Measurements from ENCODE around the gene AKNAD1.

AKNAD1 gene

GRCh38 chr1:108801101-108801500 lies 55.8 kb downstream of the AKNAD1 start:
- Histone ChIP-seq H3K4me2 (ENCODE audit: insufficient read depth, low read length) (no peak overlapping the region), H3K4me1 (ENCODE audit: insufficient read depth, low read length) (no peaks in the 10 kb centered on the region), H3K27me3 (ENCODE audit: insufficient read depth, low read length, poor library complexity) (no peaks in the 10 kb centered on the region), H3K79me2 (ENCODE audit: insufficient read depth, low read length) (no peaks in the 10 kb centered on the region), H3K27ac (ENCODE audit: low read length) (no peak overlapping the region), H3K9me3 (ENCODE audit: insufficient read depth, low read length, severe bottlenecking) (no peaks in the 10 kb centered on the region), H3K36me3 (ENCODE audit: insufficient read depth, low read length) (peaks cover 64% of the 10 kb centered on the region), H3K9ac (ENCODE audit: low read depth, low read length) (no peak overlapping the region), H4K20me1 (ENCODE audit: insufficient read depth, low read length) (no peaks in the 10 kb centered on the region), H2AFZ (ENCODE audit: low read depth, low read length) (no peak overlapping the region), H3K4me3 (ENCODE audit: low read depth in 1 of 2, low read length in 2 of 2) (no peak overlapping the region)
- TF ChIP-seq CTCF (IDR thresholded peaks at IDR 0.05; ENCODE audit: borderline replicate concordance, extremely low read depth, low read length, poor library complexity, severe bottlenecking) (no peak), EZH2 (IDR thresholded peaks at IDR 0.05; ENCODE audit: borderline replicate concordance, low read depth, low read length, severe bottlenecking) (no peak)
- DNase-seq: no peak
- ATAC-seq (ENCODE audit: insufficient read depth, low read depth): no peak

GRCh38 chr1:108799001-108799400 lies 57.9 kb downstream of the AKNAD1 start:
- Histone ChIP-seq H3K9ac (ENCODE audit: low read depth, low read length) (no peak overlapping the region), H3K36me3 (ENCODE audit: insufficient read depth, low read length) (peaks cover 65% of the 10 kb centered on the region), H2AFZ (ENCODE audit: low read depth, low read length) (no peak overlapping the region), H3K4me1 (ENCODE audit: insufficient read depth, low read length) (no peaks in the 10 kb centered on the region), H3K27me3 (ENCODE audit: insufficient read depth, low read length, poor library complexity) (no peaks in the 10 kb centered on the region), H3K9me3 (ENCODE audit: insufficient read depth, low read length, severe bottlenecking) (no peaks in the 10 kb centered on the region), H3K4me2 (ENCODE audit: insufficient read depth, low read length) (no peak overlapping the region), H4K20me1 (ENCODE audit: insufficient read depth, low read length) (no peaks in the 10 kb centered on the region), H3K4me3 (ENCODE audit: low read depth in 1 of 2, low read length in 2 of 2) (no peak overlapping the region), H3K27ac (ENCODE audit: low read length) (no peak overlapping the region), H3K79me2 (ENCODE audit: insufficient read depth, low read length) (no peaks in the 10 kb centered on the region)
- ATAC-seq (ENCODE audit: insufficient read depth, low read depth) (no peak), DNase-seq (no peak)
- TF ChIP-seq CTCF (IDR thresholded peaks at IDR 0.05; ENCODE audit: borderline replicate concordance, extremely low read depth, low read length, poor library complexity, severe bottlenecking) (no peak), EZH2 (IDR thresholded peaks at IDR 0.05; ENCODE audit: borderline replicate concordance, low read depth, low read length, severe bottlenecking) (no peak)

- no peak for ATAC-seq (ENCODE audit: insufficient read depth, low read depth)
- no peaks in the 10 kb centered on the region for H4K20me1 ChIP-seq (ENCODE audit: insufficient read depth, low read length)
- peaks cover 18% of the 10 kb centered on the region for H3K9me3 ChIP-seq (ENCODE audit: insufficient read depth, low read length, severe bottlenecking)
- peaks cover 60% of the 10 kb centered on the region for H3K36me3 ChIP-seq (ENCODE audit: insufficient read depth, low read length)
- no peak for DNase-seq
- H3K9ac ChIP-seq (ENCODE audit: low read depth, low read length): no peak overlapping the region
- no peaks in the 10 kb centered on the region for H3K79me2 ChIP-seq (ENCODE audit: insufficient read depth, low read length)
- H3K27ac ChIP-seq (ENCODE audit: low read length): no peak overlapping the region
- no peaks in the 10 kb centered on the region for H3K27me3 ChIP-seq (ENCODE audit: insufficient read depth, low read length, poor library complexity)
- no peak overlapping the region for H2AFZ ChIP-seq (ENCODE audit: low read depth, low read length)
- H3K4me3 ChIP-seq (ENCODE audit: low read depth in 1 of 2, low read length in 2 of 2): no peak overlapping the region
- TF ChIP-seq EZH2 (IDR thresholded peaks at IDR 0.05; ENCODE audit: borderline replicate concordance, low read depth, low read length, severe bottlenecking) (no peak), CTCF (IDR thresholded peaks at IDR 0.05; ENCODE audit: borderline replicate concordance, extremely low read depth, low read length, poor library complexity, severe bottlenecking) (no peak)
- H3K4me2 ChIP-seq (ENCODE audit: insufficient read depth, low read length): no peak overlapping the region
- H3K4me1 ChIP-seq (ENCODE audit: insufficient read depth, low read length): no peaks in the 10 kb centered on the region
Measured at GRCh38 chr1:108792420-108792819, 64.5 kb downstream of the AKNAD1 start.

GRCh38 chr1:108791790-108792189 lies 65.1 kb downstream of the AKNAD1 start:
- peaks cover 53% of the 10 kb centered on the region for H3K36me3 ChIP-seq (ENCODE audit: insufficient read depth, low read length)
- TF ChIP-seq CTCF (IDR thresholded peaks at IDR 0.05; ENCODE audit: borderline replicate concordance, extremely low read depth, low read length, poor library complexity, severe bottlenecking): no peak
- no peak for TF ChIP-seq EZH2 (IDR thresholded peaks at IDR 0.05; ENCODE audit: borderline replicate concordance, low read depth, low read length, severe bottlenecking)

More at GRCh38 chr1:108791790-108792189, 65.1 kb downstream of the AKNAD1 start:
- peaks cover 18% of the 10 kb centered on the region for H3K9me3 ChIP-seq (ENCODE audit: insufficient read depth, low read length, severe bottlenecking)
- no peaks in the 10 kb centered on the region for H4K20me1 ChIP-seq (ENCODE audit: insufficient read depth, low read length)
- H3K27me3 ChIP-seq (ENCODE audit: insufficient read depth, low read length, poor library complexity): no peaks in the 10 kb centered on the region
- no peak for ATAC-seq (ENCODE audit: insufficient read depth, low read depth)
- H3K27ac ChIP-seq (ENCODE audit: low read length): no peak overlapping the region
- no peak overlapping the region for H2AFZ ChIP-seq (ENCODE audit: low read depth, low read length)
- no peaks in the 10 kb centered on the region for H3K4me1 ChIP-seq (ENCODE audit: insufficient read depth, low read length)
- no peaks in the 10 kb centered on the region for H3K79me2 ChIP-seq (ENCODE audit: insufficient read depth, low read length)
- H3K9ac ChIP-seq (ENCODE audit: low read depth, low read length): no peak overlapping the region
- DNase-seq: no peak
- no peak overlapping the region for H3K4me2 ChIP-seq (ENCODE audit: insufficient read depth, low read length)
- no peak overlapping the region for H3K4me3 ChIP-seq (ENCODE audit: low read depth in 1 of 2, low read length in 2 of 2)
